ENCODE results near the gene SETD5. TPM values are rescaled to one million over a fixed set of nuclear protein-coding genes. Genes with fewer than 3 reads are reported as not detected.

Gene SETD5
- total RNA-seq = 100 to 1,000 TPM; 158 to 170 TPM

- peak; percentile 66 to 67 for ATAC-seq
- H3K36me3 Mint-ChIP-seq = peaks cover 31 to 46% of the 10 kb centered on the region in 2 donors
Observed at GRCh38 chr3:9397332-9397905, at the start of gene SETD5. TSS of gene SETD5 (plus strand) at chr3:9397615. CDS start at chr3:9428939, 31,324 bp downstream.

GRCh38 chr3:9347887-9348286 is 49.5 kb upstream of the SETD5 start:
- H3K27ac Mint-ChIP-seq = no peak overlapping the region
- no peaks in the 10 kb centered on the region for H3K36me3 Mint-ChIP-seq
- peak; percentile 59 to 91 for ATAC-seq
- no peak for DNase-seq (ENCODE audit: low spot score in 2 of 2)
- no peaks in the 10 kb centered on the region for H3K9me3 Mint-ChIP-seq

More at GRCh38 chr3:9397332-9397905, at the start of gene SETD5:
- peak; percentile 100 for DNase-seq (ENCODE audit: low spot score in 2 of 2)
- Mint-ChIP-seq H3K9me3 (no peaks in the 10 kb centered on the region), H3K27ac (peak within 1 kb of the TSS; percentile 96 to 100)

GRCh38 chr3:9349321-9350117 is 47.9 kb upstream of the SETD5 start:
- H3K9me3 Mint-ChIP-seq = no peaks in the 10 kb centered on the region
- H3K27ac Mint-ChIP-seq = no peak overlapping the region
- DNase-seq (ENCODE audit: low spot score in 2 of 2) (no peak), ATAC-seq (no peak)
- H3K36me3 Mint-ChIP-seq = no peaks in the 10 kb centered on the region

GRCh38 chr3:9351709-9352126 is 45.7 kb upstream of the SETD5 start:
- DNase-seq (ENCODE audit: low spot score in 2 of 2) (no peak), ATAC-seq (no peak)
- Mint-ChIP-seq H3K36me3 (no peaks in the 10 kb centered on the region), H3K9me3 (no peaks in the 10 kb centered on the region), H3K27ac (no peak overlapping the region)

GRCh38 chr3:9352917-9353752 is 44.3 kb upstream of the SETD5 start:
- peak in 1 of 2 donors; percentile 60 for ATAC-seq
- DNase-seq (ENCODE audit: low spot score in 2 of 2) = peak in 1 of 2 donors; percentile 50
- Mint-ChIP-seq H3K36me3 (no peaks in the 10 kb centered on the region), H3K9me3 (no peaks in the 10 kb centered on the region), H3K27ac (peak overlapping the region in 1 of 2 donors; percentile 16)

- Mint-ChIP-seq H3K27ac (peak overlapping the region in 1 of 2 donors; percentile 100), H3K9me3 (no peaks in the 10 kb centered on the region), H3K36me3 (peaks cover 13 to 39% of the 10 kb centered on the region in 2 donors)
- ATAC-seq (no peak), DNase-seq (ENCODE audit: low spot score in 2 of 2) (no peak)
Observed at GRCh38 chr3:9361691-9362388, 35.6 kb upstream of the SETD5 start.

GRCh38 chr3:9362731-9363530 is 34.5 kb upstream of the SETD5 start, which contains the start of gene THUMPD3:
TSS of gene THUMPD3 (plus strand) at chr3:9363054. CDS start at chr3:9365069, 2,015 bp downstream.
- Mint-ChIP-seq H3K27ac (peak within 1 kb of the TSS; percentile 99 to 100), H3K36me3 (peaks cover 13 to 39% of the 10 kb centered on the region in 2 donors), H3K9me3 (no peaks in the 10 kb centered on the region)
- ATAC-seq (peak; percentile 98), DNase-seq (ENCODE audit: low spot score in 2 of 2) (peak; percentile 90 to 94)

- DNase-seq (ENCODE audit: low spot score in 2 of 2) (no peak), ATAC-seq (no peak)
- H3K9me3 Mint-ChIP-seq = no peaks in the 10 kb centered on the region
- no peak overlapping the region for H3K27ac Mint-ChIP-seq
- peaks cover 15 to 39% of the 10 kb centered on the region in 2 donors for H3K36me3 Mint-ChIP-seq
Observed at GRCh38 chr3:9369508-9369907, 27.9 kb upstream of the SETD5 start.

GRCh38 chr3:9373465-9373864 is 23.9 kb upstream of the SETD5 start:
- H3K36me3 Mint-ChIP-seq = peaks cover 21 to 47% of the 10 kb centered on the region in 2 donors
- peak overlapping the region; percentile 32 to 55 for H3K27ac Mint-ChIP-seq
- no peaks in the 10 kb centered on the region for H3K9me3 Mint-ChIP-seq
- DNase-seq (ENCODE audit: low spot score in 2 of 2) (no peak), ATAC-seq (no peak)

- Mint-ChIP-seq H3K36me3 (peaks cover 11 to 44% of the 10 kb centered on the region in 2 donors), H3K9me3 (no peaks in the 10 kb centered on the region), H3K27ac (peak overlapping the region; percentile 34 to 73)
- ATAC-seq (no peak), DNase-seq (ENCODE audit: low spot score in 2 of 2) (no peak)
Observed at GRCh38 chr3:9377981-9378380, 19.4 kb upstream of the SETD5 start.

GRCh38 chr3:9379327-9379726 is 18.1 kb upstream of the SETD5 start:
- no peak overlapping the region for H3K27ac Mint-ChIP-seq
- DNase-seq (ENCODE audit: low spot score in 2 of 2) = no peak
- no peak for ATAC-seq
- H3K36me3 Mint-ChIP-seq = peaks cover 11 to 46% of the 10 kb centered on the region in 2 donors
- no peaks in the 10 kb centered on the region for H3K9me3 Mint-ChIP-seq

GRCh38 chr3:9380014-9380413 is 17.4 kb upstream of the SETD5 start:
- no peak for ATAC-seq
- DNase-seq (ENCODE audit: low spot score in 2 of 2) = no peak
- Mint-ChIP-seq H3K36me3 (peaks cover 11 to 46% of the 10 kb centered on the region in 2 donors), H3K9me3 (no peaks in the 10 kb centered on the region), H3K27ac (no peak overlapping the region)

GRCh38 chr3:9384141-9384828 is 13.1 kb upstream of the SETD5 start:
- no peak for DNase-seq (ENCODE audit: low spot score in 2 of 2)
- Mint-ChIP-seq H3K36me3 (peaks cover 6 to 43% of the 10 kb centered on the region in 2 donors), H3K27ac (peak overlapping the region; percentile 2 to 45), H3K9me3 (no peaks in the 10 kb centered on the region)
- ATAC-seq = no peak

- ATAC-seq (no peak), DNase-seq (ENCODE audit: low spot score in 2 of 2) (no peak)
- Mint-ChIP-seq H3K36me3 (peaks cover 7 to 46% of the 10 kb centered on the region in 2 donors), H3K9me3 (no peaks in the 10 kb centered on the region), H3K27ac (peak overlapping the region in 1 of 2 donors; percentile 2)
Observed at GRCh38 chr3:9385187-9386077, 12.0 kb upstream of the SETD5 start.
